ENCODE results near the gene PPA1. TPM values are rescaled to one million over a fixed set of nuclear protein-coding genes. Genes with fewer than 3 reads are reported as not detected.

Gene PPA1
- total and polyA plus RNA-seq, 2 donors (not counting 3 experiments of a cell fraction or from before 2014, with no cell fraction given), result 63.5 to 140 TPM

GRCh38 chr10:70270952-70271351 is 37.7 kb upstream of the PPA1 start:
- BruUV-seq (replicated peaks), result no TSS peak
- no peaks in the 10 kb centered on the region for H4K20me1 ChIP-seq (replicated peaks; ENCODE audit: control insufficient read depth, extremely low read depth, insufficient read depth, low read length)

DNA sequence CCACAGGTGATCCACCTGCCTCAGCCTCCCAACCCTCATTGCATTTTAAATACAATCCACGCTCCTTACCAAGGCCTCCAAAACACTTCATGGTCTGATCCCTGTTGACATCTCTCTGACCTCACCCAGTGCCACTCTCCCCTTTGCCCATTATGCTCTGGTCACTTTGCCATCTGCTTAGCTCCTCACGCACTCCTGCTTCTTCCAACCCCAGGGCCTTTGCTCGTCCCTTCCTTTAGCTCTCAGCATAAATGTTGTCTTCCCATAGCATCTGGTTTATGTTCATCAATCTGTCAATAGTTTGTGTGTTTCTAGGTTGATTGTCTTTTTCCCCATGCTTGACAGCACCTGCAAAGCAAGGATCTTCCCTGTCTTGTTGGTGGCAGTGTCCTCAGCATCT is 36.5 kb upstream of the PPA1 start:
- POLR2A ChIA-PET, result no interaction called here
- Histone ChIP-seq H2AFZ (ENCODE audit: low read depth, low read length) (no peak overlapping the region), H3K9me1 (replicated peaks; ENCODE audit: control insufficient read depth, extremely low read depth, insufficient read depth, low read length) (no peaks in the 10 kb centered on the region), H3K9me3 (replicated peaks; ENCODE audit: control insufficient read depth, insufficient read depth, low read length) (no peaks in the 10 kb centered on the region), H3K27ac (ENCODE audit: insufficient read depth, low read depth, low read length) (no peak overlapping the region), H4K20me1 (replicated peaks; ENCODE audit: control insufficient read depth, extremely low read depth, insufficient read depth, low read length) (no peaks in the 10 kb centered on the region), H3K36me3 (ENCODE audit: control insufficient read depth in 2 of 2, extremely low read depth in 1 of 2, insufficient read depth in 2 of 2, low read length in 2 of 2) (no peaks in the 10 kb centered on the region), H3K27me3 (ENCODE audit: control insufficient read depth in 2 of 2, insufficient read depth in 2 of 2, low read length in 2 of 2) (peaks cover 5 to 12% of the 10 kb centered on the region in 2 experiments), H3K4me1 (ENCODE audit: control insufficient read depth, extremely low read depth, insufficient read depth, low read length) (peaks cover 2% of the 10 kb centered on the region), H3K4me3 (replicated peaks in 1 of 3; ENCODE audit: insufficient read depth in 1 of 3, low read depth in 1 of 3, low read length in 3 of 3) (no peak overlapping the region), H3K79me2 (ENCODE audit: control insufficient read depth, insufficient read depth, low read length) (no peaks in the 10 kb centered on the region), H3K9ac (replicated peaks; ENCODE audit: extremely low read depth, insufficient read depth, low read length) (no peak overlapping the region), H3K4me2 (ENCODE audit: insufficient read depth, low read length) (no peak overlapping the region)
- TF ChIP-seq MAX (IDR thresholded peaks at IDR 0.05; ENCODE audit: insufficient read depth, insufficient read length) (no peak), POLR2AphosphoS5 (IDR thresholded peaks at IDR 0.05; ENCODE audit: insufficient read depth, low read depth, low read length) (no peak)
- intact Hi-C loops (cut with micrococcal nuclease), result no loop called here
- FAIRE-seq (no peak), DNase-seq (ENCODE audit: low read depth, low spot score) (no peak)
- dilution Hi-C loops (cut with MboI; ENCODE audit: extremely low pct_ligation_motif_present, low sequenced_read_pairs), result no loop called here
- BruUV-seq (replicated peaks), result no TSS peak
- CTCF ChIA-PET, result interaction anchor here (0.9 to 3.3 kb wide), 3 partner anchors 48 to 95 kb away, joined by 4 to 28 read pairs (median 5); no protein-coding TSS in a partner anchor

More at GRCh38 chr10:70270952-70271351, 37.7 kb upstream of the PPA1 start:
- DNase-seq (ENCODE audit: low read depth, low spot score), result no peak
- no peak for FAIRE-seq
- intact Hi-C loops (cut with micrococcal nuclease), result no loop called here
- no peak for TF ChIP-seq EZH2 (IDR thresholded peaks at IDR 0.05; ENCODE audit: borderline replicate concordance, low read depth, low read length, severe bottlenecking)
- TF ChIP-seq MAX (IDR thresholded peaks at IDR 0.05; ENCODE audit: insufficient read depth, insufficient read length), result no peak
- TF ChIP-seq FOS (IDR thresholded peaks at IDR 0.05; ENCODE audit: borderline replicate concordance, insufficient read depth, low read length), result no peak
- TF ChIP-seq GATA2 (IDR thresholded peaks at IDR 0.05; ENCODE audit: insufficient read depth, insufficient read length, low read depth, low read length), result no peak
- Histone ChIP-seq H3K27me3 (ENCODE audit: control insufficient read depth in 2 of 2, insufficient read depth in 2 of 2, low read length in 2 of 2) (peaks cover 7 to 11% of the 10 kb centered on the region in 2 experiments), H3K36me3 (ENCODE audit: control insufficient read depth in 2 of 2, extremely low read depth in 1 of 2, insufficient read depth in 2 of 2, low read length in 2 of 2) (no peaks in the 10 kb centered on the region), H3K4me3 (replicated peaks in 1 of 3; ENCODE audit: insufficient read depth in 1 of 3, low read depth in 1 of 3, low read length in 3 of 3) (no peak overlapping the region), H3K9me3 (replicated peaks; ENCODE audit: control insufficient read depth, insufficient read depth, low read length) (no peaks in the 10 kb centered on the region), H2AFZ (ENCODE audit: low read depth, low read length) (no peak overlapping the region), H3K79me2 (ENCODE audit: control insufficient read depth, insufficient read depth, low read length) (no peaks in the 10 kb centered on the region), H3K4me1 (ENCODE audit: control insufficient read depth, extremely low read depth, insufficient read depth, low read length) (peaks cover 2% of the 10 kb centered on the region), H3K27ac (ENCODE audit: insufficient read depth, low read depth, low read length) (no peak overlapping the region), H3K9me1 (replicated peaks; ENCODE audit: control insufficient read depth, extremely low read depth, insufficient read depth, low read length) (no peaks in the 10 kb centered on the region), H3K4me2 (ENCODE audit: insufficient read depth, low read length) (no peak overlapping the region), H3K9ac (replicated peaks; ENCODE audit: extremely low read depth, insufficient read depth, low read length) (no peak overlapping the region)
- dilution Hi-C loops (cut with MboI; ENCODE audit: extremely low pct_ligation_motif_present, low sequenced_read_pairs), result no loop called here
- CTCF ChIA-PET, result interaction anchor here (1.2 to 2.9 kb wide), 3 partner anchors 11 to 93 kb away, joined by 3 to 15 read pairs (median 5); no protein-coding TSS in a partner anchor
- POLR2A ChIA-PET, result no interaction called here
